ENCODE data around the gene CLSTN1. TPM values are rescaled to one million over a fixed set of nuclear protein-coding genes. Genes with fewer than 3 reads are reported as not detected.
"Not testable (repeated sequence)": the region's sequence is repeated elsewhere in the genome, so short reads cannot be mapped to it uniquely, and the experiment has no call there.

The CLSTN1 gene
- polyA plus RNA-seq, 3 donors, result 23.2 to 28.8 (median 28.8) TPM

DNA sequence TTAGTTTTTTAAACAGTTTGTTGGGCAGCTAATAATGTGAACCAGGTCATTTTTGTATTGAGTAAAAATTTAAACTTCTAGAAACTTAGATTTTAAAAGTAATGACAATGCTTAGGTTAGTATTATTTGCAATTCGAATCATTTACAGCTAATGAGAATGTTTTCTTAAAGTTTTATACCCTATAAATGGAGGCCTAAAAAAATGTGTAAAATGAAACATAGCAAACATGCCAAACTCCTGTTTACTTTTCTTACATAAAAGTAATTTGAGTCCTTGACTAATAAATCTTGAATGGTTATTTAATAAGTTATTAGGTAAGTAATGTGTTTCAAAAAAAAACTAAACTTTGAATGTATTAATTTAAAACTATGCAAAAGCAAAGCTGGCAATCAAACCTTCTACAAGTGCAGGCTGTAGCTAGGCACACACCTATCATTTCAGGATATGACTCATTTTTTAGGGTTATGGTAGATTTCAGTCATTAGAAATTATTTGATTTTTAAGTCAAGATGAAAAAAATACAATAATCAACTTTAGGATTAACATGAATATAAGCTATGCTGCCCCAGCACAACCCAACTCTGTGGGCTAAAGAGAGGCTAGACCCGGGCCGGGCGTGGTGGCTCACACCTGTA lies 41.5 kb downstream of the CLSTN1 start:
- H3K27ac ChIP-seq (ENCODE audit: low read depth, low read length), result no peak overlapping the region
- WGBS, 3 donors, result 85 to 98% (median 93%) methylated on average over 4 of the region's 4 CpGs

DNA sequence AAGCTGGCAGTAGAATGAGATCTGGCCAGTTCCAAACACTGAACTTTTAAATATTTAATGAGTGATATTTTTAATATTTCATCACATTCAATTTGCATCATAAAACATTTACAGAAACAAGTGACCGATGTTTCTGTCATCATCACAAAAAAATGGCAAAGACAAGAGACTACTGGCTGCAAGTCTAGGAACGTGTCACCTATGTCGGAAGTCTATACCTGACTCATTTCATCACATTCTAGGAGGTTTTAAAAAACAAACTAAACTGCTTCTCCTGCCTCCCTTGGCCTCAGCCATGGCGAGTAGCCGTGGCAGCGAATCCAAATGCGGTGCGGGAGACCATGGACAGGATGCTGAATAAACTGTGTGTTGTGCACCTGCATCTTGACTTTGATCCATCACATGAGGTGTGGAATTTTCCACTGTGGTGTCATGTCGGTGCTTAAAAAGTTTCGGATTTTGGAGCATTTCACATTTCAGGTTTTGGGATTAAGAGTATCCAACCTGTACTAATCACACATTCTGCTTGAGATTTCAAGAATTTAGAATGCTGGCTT lies 43.1 kb downstream of the CLSTN1 start:
- 89 to 95% (median 92%) methylated on average over 10 of the region's 10 CpGs for WGBS, 3 donors
- no peak overlapping the region for H3K27ac ChIP-seq (ENCODE audit: low read depth, low read length)

DNA sequence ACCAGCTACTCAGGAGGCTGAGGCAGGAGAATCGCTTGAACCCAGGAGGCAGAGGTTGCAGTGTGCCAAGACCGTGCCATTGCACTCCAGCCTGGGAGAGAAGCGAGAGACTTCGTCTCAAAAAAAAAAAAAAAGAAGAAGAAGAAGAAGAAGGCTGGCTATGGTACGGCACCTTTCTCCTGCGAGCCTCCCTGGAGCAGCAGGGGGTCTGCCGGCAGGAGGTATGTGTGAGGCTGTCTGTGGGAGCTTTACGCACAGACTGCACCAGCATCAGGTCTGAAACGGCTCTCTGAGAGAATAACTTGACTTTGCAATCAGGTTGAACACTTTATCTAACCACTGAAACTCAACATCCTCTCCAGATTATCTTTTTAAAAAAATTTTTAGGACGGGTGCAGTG lies 44.9 kb downstream of the CLSTN1 start:
- 88 to 93% (median 89%) methylated on average over 10 of the region's 10 CpGs for WGBS, 3 donors
- no peak overlapping the region for H3K27ac ChIP-seq (ENCODE audit: low read depth, low read length)

DNA sequence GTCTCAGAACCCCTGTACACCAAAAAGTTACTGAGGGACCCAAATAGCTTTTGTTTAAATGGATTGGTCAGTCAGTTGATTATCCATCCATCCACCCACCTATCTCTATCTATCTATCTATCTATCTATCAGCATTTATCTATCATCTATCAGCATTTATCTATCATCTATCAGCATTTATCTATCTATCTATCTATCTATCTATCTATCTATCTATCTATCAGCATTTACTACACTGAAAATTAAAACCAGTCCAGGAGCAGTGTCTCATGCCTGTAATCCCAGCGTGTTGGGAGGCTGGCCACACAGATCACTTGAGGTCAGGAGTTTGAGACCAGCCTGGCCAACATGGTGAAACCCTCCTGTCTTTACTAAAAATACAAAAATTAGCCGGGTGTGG lies 47.1 kb downstream of the CLSTN1 start:
- 96 to 100% (median 97%) methylated on average over 2 of the region's 2 CpGs for WGBS, 3 donors
- no peak overlapping the region for H3K27ac ChIP-seq (ENCODE audit: low read depth, low read length)

DNA sequence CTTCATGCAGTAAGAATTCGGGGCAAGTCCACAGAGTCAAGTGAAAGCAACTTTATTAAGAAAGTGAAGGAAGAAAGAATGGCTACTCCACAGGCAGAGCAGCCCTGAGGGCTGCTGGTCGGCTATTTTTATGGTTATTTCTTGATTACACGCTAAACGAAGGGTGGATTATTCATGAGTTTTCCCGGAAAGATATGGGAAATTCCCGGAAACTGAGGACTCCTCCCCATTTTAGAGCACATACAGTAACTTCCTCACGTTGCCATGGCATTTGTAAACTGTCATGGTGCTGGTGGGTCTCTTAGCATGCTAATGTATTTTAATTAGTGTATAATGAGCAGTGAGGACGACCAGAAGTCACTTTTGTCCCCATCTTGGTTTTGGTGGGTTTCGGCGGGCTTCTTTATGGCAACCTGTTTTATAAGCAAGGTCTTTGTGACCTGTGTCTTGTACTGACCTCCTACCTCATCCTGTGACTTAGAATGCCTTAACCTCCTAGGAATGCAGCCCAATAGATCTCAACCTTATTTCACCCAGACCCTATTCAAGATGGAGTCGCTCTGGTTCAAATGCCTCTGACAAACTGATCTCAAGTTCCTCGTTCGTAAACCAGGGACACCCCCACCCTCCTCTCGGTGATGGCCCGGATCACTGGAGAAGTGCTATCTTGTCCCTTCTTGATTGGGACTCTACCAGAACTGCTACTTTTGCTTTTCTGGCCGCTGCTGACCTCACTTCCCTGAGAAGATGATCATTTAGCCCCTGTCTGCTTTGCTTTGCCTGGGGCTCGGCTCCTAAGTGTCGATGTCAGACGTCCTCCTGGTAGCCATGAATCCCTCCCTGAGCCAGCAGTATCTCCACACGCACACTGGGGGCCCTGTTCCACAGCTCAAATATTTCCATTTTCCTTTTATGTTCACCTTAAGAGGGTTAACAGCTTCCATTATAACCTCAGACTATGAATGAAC lies 48.8 kb downstream of the CLSTN1 start:
- no peak overlapping the region for H3K27ac ChIP-seq (ENCODE audit: low read depth, low read length)
- 91% methylated on average over 20 of the region's 20 CpGs for WGBS, 3 donors

DNA sequence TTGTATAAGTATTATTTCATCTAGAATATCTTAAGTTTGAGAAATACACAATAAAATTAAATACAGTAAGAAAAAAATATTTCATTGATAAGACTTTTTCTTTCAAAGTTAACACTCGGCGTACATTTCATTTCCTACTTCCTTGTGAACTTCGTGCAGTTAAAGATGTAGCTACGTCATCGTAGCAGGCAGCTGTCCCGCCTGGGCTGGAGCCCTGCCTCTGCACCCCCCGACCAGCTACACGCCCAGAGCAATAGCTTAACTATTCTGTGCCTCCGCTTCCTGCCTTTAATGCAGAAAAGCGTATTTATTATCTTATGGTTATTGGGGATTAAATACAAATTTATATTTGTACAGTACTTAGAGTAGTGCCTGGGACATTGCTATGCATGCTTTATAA lies 53.5 kb downstream of the CLSTN1 start:
- H3K27ac ChIP-seq (ENCODE audit: low read depth, low read length), result no peak overlapping the region
- 51 to 65% (median 62%) methylated on average over 10 of the region's 10 CpGs for WGBS, 3 donors

DNA sequence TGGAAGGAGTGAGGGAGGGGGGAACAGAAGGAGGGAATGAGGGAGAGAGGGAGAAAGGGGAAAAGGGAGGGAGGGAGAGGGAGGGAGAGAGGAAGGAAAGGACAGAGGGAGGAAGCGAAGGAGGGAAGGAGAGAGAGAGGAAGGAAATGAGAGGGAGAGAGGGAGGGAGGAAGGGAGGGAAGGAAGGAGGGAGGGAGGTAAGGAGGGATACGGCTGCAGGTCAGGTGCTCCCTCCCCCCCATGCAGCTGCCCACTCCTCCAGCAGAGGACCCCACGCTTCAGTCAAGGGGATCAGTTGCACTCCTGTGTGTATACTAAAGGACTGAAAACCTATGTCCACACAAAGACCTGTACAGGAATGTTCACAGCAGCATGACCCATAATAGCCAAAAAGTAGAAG lies 54.8 kb downstream of the CLSTN1 start:
- WGBS, 3 donors, result 60 to 97% (median 70%) methylated on average over 3 of the region's 3 CpGs
- no peak overlapping the region for H3K27ac ChIP-seq (ENCODE audit: low read depth, low read length)

DNA sequence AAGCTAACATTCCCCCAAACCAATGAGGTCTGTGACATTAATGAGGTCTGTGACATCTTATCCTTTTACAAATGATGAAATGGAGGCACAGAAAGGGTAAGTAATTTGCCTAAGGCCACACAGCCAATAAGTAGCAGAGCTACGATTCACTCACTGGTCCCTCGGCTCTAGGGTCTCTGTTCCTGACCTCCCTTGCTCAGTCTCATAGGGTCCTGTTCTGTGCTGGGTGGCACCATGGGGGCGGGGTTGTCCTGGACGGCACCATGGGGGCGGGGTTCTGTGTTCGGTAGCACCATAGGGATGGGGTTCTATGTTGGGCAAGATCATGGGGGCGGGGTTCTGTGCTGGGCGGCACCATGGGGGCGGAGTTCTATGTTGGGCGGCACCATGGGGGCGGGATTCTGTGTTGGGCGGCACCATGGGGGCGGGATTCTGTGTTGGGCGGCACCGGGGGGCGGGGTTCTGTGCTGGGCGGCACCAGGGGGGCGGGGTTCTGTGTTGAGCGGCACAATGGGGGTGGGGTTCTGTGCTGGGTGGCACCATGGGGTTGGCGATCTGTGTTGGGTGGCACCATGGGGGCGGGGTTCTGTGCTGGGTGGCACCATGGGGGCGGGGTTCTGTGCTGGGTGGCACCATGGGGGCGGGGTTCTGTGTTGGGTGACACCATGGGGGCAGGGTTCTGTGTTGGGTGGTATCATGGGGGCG lies 55.6 kb downstream of the CLSTN1 start:
- 91 to 95% (median 94%) methylated on average over 19 to 24 of the region's 24 CpGs for WGBS, 3 donors
- no peak overlapping the region for H3K27ac ChIP-seq (ENCODE audit: low read depth, low read length)

DNA sequence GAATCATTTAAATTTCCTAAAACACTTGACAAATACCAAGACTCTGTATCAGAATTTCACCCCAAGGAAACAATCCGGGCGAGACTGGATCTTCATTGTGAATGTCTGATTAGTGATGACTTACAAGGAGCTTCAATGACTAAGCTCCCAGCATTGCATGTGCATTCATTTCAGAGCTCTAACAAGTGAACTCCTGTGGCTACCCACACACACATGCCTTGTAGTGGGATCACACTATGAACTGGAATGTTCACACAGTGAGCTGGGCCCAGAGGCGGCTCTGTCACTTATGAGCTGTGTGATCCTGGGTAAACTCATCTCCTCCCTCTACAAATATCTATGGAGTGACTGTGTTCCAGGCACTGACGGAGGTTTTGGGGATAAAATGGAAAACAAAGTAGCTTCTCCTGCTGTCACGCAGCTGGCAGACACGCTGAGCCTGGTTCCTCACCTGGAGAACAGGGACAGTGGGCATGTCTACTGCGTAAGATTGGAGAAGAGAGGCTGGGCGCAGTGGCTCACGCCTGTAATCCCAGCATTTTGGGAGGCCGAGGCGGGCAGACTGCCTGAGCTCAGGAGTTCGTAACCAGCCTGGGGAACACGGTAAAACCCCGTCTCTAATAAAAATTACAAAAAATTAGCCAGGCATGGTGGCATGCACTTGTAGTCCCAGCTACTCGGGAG lies 56.9 kb downstream of the CLSTN1 start:
- no peak overlapping the region for H3K27ac ChIP-seq (ENCODE audit: low read depth, low read length)
- WGBS, 3 donors, result 93 to 96% (median 95%) methylated on average over 15 of the region's 15 CpGs

DNA sequence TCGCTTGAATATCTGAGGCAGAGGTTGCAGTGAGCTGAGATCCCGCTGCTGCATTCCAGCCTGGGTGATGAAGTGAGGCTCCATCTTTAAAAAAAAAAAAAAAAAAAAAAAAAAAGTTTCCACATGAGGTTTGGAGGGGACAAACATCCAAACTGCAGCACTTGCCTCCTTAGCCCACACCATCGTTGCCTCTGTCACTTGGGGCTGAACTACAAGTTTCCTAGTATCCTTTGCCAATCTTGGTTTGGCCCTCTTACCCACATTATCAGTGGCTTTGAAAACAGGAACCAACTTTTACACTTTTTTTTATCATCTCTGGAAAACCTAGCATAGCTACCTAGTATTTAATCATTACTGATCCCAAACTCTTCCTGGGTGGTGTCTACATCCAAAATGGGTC lies 59.2 kb downstream of the CLSTN1 start:
- 66 to 75% (median 69%) methylated on average over 3 of the region's 3 CpGs for WGBS, 3 donors
- no peak overlapping the region for H3K27ac ChIP-seq (ENCODE audit: low read depth, low read length)

DNA sequence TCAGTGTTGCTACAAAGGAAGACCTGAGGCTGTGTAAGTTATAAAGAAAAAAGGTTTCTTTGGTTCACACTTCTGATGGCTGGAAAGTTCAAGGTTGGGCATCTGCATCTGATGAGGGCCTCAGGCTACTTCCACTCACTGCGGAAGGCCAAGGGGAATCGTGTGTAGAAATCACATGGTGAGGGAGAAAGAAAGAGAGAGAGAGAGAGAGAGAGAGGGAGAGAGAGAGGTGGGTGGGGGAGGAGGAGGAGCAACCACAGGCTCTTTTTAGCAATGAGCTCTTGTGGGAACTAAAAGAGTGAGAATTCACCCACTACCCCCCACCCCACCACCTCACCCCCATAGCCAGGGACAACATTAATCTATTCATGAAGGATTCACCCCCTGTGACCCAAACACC lies 59.9 kb downstream of the CLSTN1 start:
- 76 to 87% (median 84%) methylated on average over 2 of the region's 2 CpGs for WGBS, 3 donors
- H3K27ac ChIP-seq (ENCODE audit: low read depth, low read length), result no peak overlapping the region

DNA sequence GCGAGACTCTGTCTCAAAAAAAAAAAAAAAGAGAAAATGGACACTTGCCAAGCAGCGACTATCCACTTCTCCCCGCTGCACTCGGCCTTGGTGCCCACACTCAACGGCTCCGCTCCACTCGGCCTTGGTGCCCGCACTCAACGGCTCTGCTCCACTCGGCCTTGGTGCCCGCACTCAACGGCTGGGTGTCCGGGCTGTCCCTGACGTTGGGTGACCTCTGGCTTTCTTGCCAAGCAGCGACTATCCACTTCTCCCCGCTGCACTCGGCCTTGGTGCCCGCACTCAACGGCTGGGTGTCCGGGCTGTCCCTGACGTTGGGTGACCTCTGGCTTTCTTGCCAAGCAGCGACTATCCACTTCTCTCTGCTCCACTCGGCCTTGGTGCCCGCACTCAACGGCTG lies 61.3 kb downstream of the CLSTN1 start:
- not testable (repeated sequence) for H3K27ac ChIP-seq (ENCODE audit: low read depth, low read length)
- 93 to 97% (median 96%) methylated on average over 24 to 25 of the region's 25 CpGs for WGBS, 3 donors

DNA sequence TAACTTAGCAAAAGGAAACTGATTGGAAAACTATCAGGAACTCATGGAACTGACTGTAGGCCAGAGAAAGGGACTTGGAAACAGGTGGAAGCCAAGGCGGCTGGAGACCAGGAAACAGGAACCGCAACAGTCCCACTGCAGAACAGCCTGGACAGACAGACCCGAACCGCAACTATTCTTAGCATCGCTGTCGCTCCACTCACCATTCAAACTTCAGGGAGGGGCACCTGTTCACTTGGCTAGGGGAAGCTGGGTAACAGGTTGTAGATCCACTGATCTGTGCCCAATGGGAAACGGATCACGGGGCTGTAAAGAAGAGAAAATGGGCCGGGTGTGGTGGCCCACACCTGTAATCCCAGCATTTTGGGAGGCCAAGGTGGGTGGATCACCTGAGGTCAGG lies 61.9 kb downstream of the CLSTN1 start:
- H3K27ac ChIP-seq (ENCODE audit: low read depth, low read length), result no peak overlapping the region
- 89 to 95% (median 90%) methylated on average over 9 of the region's 9 CpGs for WGBS, 3 donors

DNA sequence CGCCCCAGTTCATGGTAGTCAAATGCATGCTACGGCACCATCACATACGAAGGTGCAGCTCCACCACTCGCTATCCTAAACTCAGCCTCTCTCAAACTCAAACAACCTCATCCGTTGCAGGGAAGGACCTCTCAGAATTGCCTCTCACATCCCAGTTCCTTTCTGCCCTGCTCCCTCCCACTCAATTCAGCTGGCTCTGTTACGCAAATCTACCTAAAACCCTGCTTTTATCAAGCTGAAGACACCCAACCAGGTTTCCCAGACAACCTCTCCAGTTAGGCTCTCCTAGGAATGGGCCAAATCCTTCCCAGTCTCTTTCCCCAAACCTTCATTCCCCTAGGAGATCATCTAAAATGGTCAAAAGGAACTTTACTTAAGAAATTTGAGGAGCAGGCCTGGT lies 62.9 kb downstream of the CLSTN1 start:
- 89 to 98% (median 95%) methylated on average over 6 of the region's 6 CpGs for WGBS, 3 donors
- no peak overlapping the region for H3K27ac ChIP-seq (ENCODE audit: low read depth, low read length)

DNA sequence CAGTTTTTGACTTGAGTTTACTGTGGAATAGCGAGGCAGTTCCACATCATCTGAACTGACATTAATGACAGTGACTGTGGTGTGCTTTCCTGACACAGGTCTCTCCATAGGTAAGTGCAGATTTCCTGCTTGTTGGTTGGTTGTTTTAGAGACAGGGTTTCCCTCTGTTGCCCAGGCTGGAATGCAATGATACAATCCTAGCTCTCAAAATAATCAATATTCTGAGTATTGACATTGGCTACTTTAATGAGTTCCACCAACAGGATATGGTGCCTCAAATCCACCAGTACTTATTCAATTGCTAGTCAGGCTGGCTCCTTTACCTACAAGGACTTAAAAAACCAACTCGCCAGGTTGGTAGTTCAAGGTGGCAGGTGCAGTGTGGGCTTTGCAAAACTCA lies 63.8 kb downstream of the CLSTN1 start:
- no peak overlapping the region for H3K27ac ChIP-seq (ENCODE audit: low read depth, low read length)
- WGBS, 3 donors, result 76 to 89% (median 87%) methylated on average over 2 of the region's 2 CpGs

DNA sequence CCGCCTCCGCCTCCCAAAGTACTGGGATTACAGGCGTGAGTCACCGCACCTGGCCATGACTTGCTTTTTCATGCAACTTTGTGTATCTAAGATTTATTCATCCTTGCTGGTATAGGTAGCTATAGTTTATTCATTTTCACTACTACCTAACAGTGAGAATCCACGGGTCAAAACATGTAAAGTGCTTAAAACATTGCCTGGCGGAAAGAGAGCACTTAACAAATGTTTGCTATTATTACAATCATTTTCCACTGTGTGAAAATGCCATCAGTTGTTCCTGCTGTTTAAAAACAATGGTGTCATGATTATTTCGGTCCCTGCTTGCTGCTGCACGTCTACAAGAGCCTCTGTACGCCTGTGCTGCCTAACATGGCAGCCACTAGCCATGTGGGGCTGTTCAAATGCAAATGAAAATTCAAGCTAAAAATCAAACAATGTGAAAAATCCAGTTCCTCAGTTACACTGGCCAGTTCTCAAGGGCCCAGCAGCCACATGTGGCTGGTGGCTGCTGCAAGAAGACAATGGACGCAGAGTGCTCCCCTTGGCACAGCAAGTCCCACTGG lies 65.1 kb downstream of the CLSTN1 start:
- 91 to 94% (median 92%) methylated on average over 10 of the region's 10 CpGs for WGBS, 3 donors

DNA sequence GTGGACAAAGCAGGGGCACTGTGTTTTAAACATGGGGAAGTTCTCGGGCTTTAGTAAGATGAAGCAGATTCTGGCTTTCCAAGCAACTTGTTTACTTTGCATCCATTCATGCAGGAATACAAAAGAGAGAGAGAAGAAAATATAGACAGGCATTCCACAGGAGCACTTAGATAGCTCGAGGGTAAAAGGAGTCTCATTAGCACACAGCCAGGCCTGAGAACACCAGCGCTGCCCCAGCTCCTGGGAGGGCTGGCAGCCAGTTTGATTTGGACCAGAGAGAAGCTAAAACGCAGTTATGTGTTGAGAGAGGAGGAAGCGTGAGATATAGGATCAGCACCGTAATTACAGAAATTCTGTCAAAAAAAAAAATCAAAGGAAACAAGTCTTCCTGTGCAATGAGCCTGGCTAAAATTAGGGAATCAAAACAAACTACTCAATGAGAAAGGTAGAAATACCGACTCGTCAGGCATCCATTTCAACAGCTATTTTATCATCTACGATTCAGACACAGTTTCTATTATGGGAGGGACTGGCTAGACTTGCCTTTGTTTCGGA lies 68.2 kb downstream of the CLSTN1 start:
- H3K27ac ChIP-seq (ENCODE audit: low read depth, low read length), result no peak overlapping the region
- whole genome bisulfite sequencing, 3 donors, result 53 to 67% (median 66%) methylated on average over 10 of the region's 10 CpGs

More for the DNA sequence above, 65.1 kb downstream of the CLSTN1 start:
- H3K27ac ChIP-seq (ENCODE audit: low read depth, low read length), result no peak overlapping the region

DNA sequence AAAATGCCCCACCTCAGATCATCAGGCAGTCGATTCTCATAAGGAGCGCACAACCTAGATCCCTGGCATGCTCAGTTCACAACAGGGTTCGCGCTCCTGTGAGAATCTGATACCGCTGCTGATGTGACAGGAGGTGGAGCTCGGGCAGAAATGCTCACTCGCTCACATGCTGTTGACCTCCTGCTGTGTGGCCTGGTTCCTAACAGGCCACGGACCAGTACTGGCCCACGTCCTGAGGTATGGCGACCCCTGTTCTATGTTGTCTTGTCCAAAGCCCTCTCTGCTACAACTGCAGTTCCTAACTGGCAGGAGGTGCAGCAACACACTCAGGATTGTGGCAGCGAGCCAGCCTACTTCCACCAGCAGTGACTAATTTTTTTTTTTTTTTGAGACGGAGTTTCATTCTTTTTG lies 70.6 kb downstream of the CLSTN1 start:
- WGBS, 3 donors, result 84 to 88% (median 85%) methylated on average over 12 of the region's 12 CpGs
- no peak overlapping the region for H3K27ac ChIP-seq (ENCODE audit: low read depth, low read length)

Measured in adipose tissue (tissue), 3 donors.